Activated T-cell treated with anti-CD3 and anti-CD28 coated beads, Interleukin-2, amount 50 U/mL, for 72 hours (primary cell): ENCODE results near the gene ACOX2. TPM values are rescaled to one million over a fixed set of nuclear protein-coding genes. Genes with fewer than 3 reads are reported as not detected.

Experiments used
- ATAC-seq, 2 donors: fragments of 150-1000 bp; cut with Tn5 transposase; replicated peaks in 1 of 2; 2 replicates each; pipeline ENCODE4 v1.10.0; 2021; ENCODE audit warnings: moderate library complexity in 2 of 2, mild to moderate bottlenecking in 1 of 2
- DNase-seq, 2 donors: peaks; one replicate each; pipeline ENCODE4 v3.0.0; 2021 to 2022; ENCODE audit warnings: mixed read lengths in 1 of 2
- H3K27ac Mint-ChIP-seq: one replicate; pipeline ENCODE4 v1.8.0; 2022; ENCODE audit warnings: mild to moderate bottlenecking, moderate library complexity, mixed read lengths
- H3K27me3 Mint-ChIP-seq: one replicate; pipeline ENCODE4 v1.8.0; 2022; ENCODE audit warnings: low read depth, mixed read lengths
- H3K36me3 Mint-ChIP-seq, 2 donors: one replicate each; pipeline ENCODE4 v1.8.0; 2022; ENCODE audit warnings: mixed read lengths in 2 of 2, mild to moderate bottlenecking in 1 of 2; ENCODE audit not compliant: insufficient read depth in 2 of 2
- H3K4me1 Mint-ChIP-seq: one replicate; pipeline ENCODE4 v1.8.0; 2022; ENCODE audit warnings: low read depth, mixed read lengths
- H3K4me3 Mint-ChIP-seq, 2 donors: one replicate each; pipeline ENCODE4 v1.8.0; 2022; ENCODE audit warnings: mild to moderate bottlenecking in 2 of 2, mixed read lengths in 2 of 2, moderate library complexity in 2 of 2
- H3K9me3 Mint-ChIP-seq, 2 donors: one replicate each; pipeline ENCODE4 v1.8.0; 2022; ENCODE audit warnings: mixed read lengths in 2 of 2
- total RNA-seq, 2 donors: library from RNA; stranded (reverse); gene quantifications; one replicate each; pipeline ENCODE4 v1.2.3, GENCODE V29; 2022

Gene ACOX2
- not detected for total RNA-seq

DNA sequence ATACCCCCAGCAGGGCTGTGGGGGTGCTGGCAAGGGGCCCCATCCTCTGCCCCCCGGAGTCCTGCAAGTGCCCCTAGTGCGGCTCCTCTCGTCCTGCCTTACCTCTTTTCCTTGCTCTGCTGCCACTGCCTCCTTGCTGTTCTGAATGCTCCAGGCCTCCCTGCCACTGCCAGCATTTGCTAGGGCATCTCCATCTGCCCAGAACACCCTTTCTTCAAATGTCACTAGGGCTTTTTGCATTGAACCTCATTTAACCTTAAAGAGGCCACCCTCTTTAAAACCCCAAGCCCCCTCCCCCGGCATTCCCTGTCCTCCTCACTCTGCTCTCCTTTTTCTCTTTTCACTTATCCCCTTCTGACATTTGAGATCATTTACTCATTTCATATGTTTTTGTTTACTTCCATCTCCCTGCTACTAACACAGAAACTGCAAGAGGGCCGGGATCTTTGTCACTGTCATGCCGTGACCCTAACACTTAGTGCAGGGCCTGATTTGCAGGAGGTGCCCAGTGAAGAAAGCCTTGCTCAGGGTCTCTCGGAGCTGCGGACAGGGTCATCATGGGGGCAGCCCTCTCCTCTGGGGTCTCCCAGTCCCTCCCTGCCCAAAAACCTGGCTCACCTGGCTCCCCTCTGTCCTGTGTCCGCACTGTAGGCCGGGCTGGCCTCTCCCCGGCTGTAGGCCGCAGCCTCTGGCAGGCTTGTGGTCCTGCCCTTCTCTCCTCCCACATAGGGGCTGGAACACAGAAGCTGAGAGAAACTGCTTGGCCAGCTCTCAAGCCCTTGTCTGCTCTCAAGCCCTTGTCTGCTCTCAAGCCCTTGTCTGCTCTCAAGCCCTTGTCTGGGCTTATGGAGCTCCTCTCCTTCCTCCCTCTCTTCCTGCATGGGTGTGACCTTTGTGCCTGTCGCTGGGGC, at the start of gene ACOX2:
Gene ACOX2, minus strand, starts transcription at position 690 of the 911 bp plus-strand sequence. CDS start 2,084 bp downstream, outside the sequence.
- H3K9me3 Mint-ChIP-seq: no peaks in the 10 kb centered on the region
- peaks cover 23% of the 10 kb centered on the region for H3K4me1 Mint-ChIP-seq
- no peak within 1 kb of the TSS for H3K4me3 Mint-ChIP-seq
- no peak for DNase-seq
- no peaks in the 10 kb centered on the region for H3K27me3 Mint-ChIP-seq
- ATAC-seq: no peak
- H3K27ac Mint-ChIP-seq: no peak within 1 kb of the TSS
- no peaks in the 10 kb centered on the region for H3K36me3 Mint-ChIP-seq

DNA sequence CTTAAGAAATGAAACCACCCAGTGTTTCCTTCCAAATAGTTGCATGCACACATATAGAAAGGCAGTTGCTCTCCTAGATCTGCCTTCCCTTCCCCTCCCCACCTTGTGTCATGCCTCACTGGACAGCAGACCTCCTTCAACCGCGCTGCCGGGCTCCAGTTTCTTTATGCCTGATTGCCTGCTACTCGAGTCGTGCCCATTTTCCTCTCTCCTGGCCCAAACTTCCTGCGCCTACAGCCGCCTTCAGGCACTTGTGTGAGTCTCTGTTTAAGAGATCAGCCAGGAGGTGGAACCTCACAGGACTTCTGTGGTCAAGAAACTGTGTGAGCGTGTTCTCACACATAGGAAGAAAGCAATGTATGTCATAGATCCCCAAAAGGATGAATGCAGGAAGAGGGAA, 49.0 kb upstream of the ACOX2 start:
- peak overlapping the region; percentile 89 to 94 for H3K4me3 Mint-ChIP-seq
- DNase-seq: no peak
- H3K27ac Mint-ChIP-seq: no peak overlapping the region
- H3K9me3 Mint-ChIP-seq: no peaks in the 10 kb centered on the region
- H3K36me3 Mint-ChIP-seq: peaks cover 3% of the 10 kb centered on the region in 2 donors
- no peak for ATAC-seq
- H3K27me3 Mint-ChIP-seq: peaks cover 72% of the 10 kb centered on the region
- peaks cover 20% of the 10 kb centered on the region for H3K4me1 Mint-ChIP-seq

DNA sequence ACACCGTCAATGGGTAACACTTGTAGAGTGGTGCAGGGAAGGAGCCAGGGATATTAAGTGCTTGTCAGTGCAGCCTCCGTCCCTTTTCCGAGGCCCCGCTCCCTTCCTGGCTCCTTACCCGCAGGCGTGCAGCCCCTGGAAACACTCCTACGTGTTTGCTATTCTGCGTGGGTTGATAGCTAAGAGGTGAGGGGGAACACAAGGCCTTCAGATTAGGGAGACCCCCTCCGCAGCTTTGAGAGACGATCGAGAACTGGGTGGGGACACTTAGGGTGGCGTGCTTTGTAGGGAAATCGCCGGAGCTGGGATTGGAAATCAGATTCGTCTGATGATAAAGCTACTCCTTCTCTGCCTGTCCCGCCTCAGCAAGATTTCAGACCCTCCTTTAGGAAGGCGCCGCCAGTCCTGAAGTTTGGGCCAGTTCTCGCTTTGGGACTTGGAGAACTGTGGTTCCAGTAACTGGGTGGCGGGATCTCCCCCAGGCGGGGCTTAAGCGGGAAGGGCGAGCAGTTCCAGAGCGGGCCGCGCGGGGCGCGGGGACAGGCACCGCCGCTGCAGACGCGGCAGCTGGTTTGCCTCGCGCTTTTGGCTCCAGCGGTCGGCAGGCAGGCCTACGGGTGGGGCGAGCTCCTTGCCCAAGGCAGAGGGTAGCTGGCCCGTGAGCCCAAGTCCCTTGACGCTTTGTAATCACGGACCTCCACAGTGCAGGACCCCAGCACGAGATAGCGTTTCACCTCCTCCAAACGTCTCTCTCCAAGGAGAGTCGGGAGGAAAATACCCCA, 48.2 kb upstream of the ACOX2 start:
- no peak overlapping the region for H3K27ac Mint-ChIP-seq
- peak overlapping the region; percentile 89 to 94 for H3K4me3 Mint-ChIP-seq
- no peaks in the 10 kb centered on the region for H3K9me3 Mint-ChIP-seq
- H3K4me1 Mint-ChIP-seq: peaks cover 20% of the 10 kb centered on the region
- H3K27me3 Mint-ChIP-seq: peaks cover 66% of the 10 kb centered on the region
- DNase-seq (peak; percentile 63 to 65), ATAC-seq (peak; percentile 92 to 95)
- H3K36me3 Mint-ChIP-seq: peaks cover 3% of the 10 kb centered on the region in 2 donors

DNA sequence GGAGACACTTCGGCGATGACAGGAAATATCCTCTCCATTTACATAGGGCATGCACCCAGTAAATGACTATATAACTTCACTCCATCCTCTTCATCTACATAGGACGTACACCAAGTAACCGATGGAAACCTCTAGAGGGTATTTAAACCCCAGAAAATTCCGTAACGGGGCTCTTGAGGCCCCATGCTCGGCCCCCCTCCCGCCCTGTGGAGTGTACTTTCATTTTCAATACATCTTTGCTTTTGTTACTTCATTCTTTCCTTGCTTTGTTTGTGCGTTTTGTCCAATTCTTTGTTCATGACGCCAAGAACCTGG, 47.7 kb upstream of the ACOX2 start:
- DNase-seq: no peak
- Mint-ChIP-seq H3K4me1 (peaks cover 20% of the 10 kb centered on the region), H3K4me3 (peak overlapping the region; percentile 89 to 94), H3K9me3 (no peaks in the 10 kb centered on the region), H3K36me3 (peaks cover 3% of the 10 kb centered on the region in 2 donors), H3K27me3 (peaks cover 60% of the 10 kb centered on the region), H3K27ac (no peak overlapping the region)
- peak in 1 of 2 donors; percentile 4 for ATAC-seq

DNA sequence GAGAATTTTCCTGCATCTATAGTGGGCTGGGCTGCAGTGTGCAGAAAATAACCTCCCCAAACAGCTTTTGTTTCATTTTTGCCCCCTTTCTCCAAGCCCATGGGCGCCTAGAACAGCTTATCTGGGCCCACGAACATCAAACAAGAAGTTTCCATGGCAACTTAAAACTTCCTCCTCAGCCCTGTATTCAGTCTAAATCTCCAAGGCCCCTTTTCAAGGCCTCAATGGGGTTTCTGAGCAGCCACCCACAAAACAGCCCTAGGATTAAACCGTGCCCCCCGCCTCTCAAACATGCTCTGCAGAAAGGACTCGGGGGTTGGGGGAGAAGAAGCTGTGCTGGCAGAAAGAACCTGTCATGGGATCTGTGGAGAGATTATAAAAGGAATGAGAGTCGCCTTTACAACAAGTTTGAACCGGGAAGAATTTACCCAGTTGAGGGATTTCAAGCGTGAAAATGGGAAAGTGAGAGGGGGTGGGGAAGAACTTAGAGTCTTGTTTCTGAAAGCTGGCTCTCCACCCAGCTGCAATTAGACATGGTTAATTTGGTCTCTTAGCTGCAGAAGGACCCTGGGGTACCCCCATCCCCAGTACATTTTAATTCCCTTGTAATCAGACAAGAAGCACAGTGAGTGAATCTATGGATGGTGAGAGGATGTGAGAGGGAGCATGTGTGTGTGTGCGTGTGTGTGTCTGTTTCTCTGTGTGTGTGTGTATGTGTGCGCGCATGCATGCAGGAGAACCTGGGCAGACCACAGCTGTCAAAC, 44.5 kb upstream of the ACOX2 start:
- H3K27ac Mint-ChIP-seq: no peak overlapping the region
- peaks cover 3% of the 10 kb centered on the region in 2 donors for H3K36me3 Mint-ChIP-seq
- no peak overlapping the region for H3K4me3 Mint-ChIP-seq
- H3K9me3 Mint-ChIP-seq: no peaks in the 10 kb centered on the region
- ATAC-seq (no peak), DNase-seq (no peak)
- H3K27me3 Mint-ChIP-seq: peaks cover 35% of the 10 kb centered on the region
- H3K4me1 Mint-ChIP-seq: peaks cover 20% of the 10 kb centered on the region

DNA sequence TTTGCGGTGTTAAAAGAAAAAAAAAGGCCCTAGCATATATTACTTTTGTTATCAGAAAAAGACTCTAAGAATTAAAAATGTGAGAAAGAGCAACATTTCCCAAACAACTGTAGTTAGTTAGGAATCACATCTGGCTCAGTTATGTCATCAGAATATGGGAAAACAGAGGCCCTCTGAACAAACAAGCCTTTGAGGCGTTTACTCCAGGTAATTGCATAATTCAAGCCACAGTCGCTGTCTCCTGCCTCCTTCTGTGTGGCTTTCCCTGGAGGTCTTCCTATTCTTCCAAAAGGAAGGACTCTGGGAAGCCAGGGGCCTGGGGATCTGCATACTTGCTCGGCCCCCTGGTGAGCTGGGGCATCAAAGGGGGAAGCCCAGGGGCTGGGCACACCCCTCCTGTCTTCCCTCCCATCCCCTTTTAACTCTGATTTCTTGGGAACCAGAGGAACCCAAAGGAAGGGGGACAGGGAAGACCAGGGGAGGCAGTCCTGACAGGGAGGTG, 43.9 kb upstream of the ACOX2 start:
- H3K9me3 Mint-ChIP-seq: no peaks in the 10 kb centered on the region
- peaks cover 14% of the 10 kb centered on the region for H3K4me1 Mint-ChIP-seq
- H3K27ac Mint-ChIP-seq: no peak overlapping the region
- no peaks in the 10 kb centered on the region for H3K36me3 Mint-ChIP-seq
- no peak overlapping the region for H3K4me3 Mint-ChIP-seq
- DNase-seq (no peak), ATAC-seq (no peak)
- H3K27me3 Mint-ChIP-seq: peaks cover 28% of the 10 kb centered on the region

DNA sequence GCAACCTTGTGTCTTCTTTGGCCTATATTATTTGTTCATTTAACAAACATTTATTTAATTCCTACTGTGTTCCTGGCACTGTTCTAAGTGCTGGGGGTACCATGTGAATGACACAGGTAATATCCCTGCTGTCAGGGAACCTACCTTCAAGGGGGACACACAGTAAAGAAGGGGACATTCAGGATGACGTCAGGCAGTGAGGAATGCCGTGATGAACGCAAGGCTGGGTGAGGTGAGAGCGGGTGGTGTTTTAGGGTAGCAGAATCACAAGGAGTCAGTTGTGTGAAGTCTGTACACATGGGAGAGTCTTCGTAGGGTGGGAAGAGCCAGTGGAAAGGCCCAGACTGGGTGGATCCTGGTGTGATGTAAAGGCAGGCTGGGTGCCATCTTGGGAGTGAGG, 41.9 kb upstream of the ACOX2 start:
- H3K36me3 Mint-ChIP-seq: no peaks in the 10 kb centered on the region
- H3K9me3 Mint-ChIP-seq: no peaks in the 10 kb centered on the region
- no peak overlapping the region for H3K4me3 Mint-ChIP-seq
- no peak overlapping the region for H3K27ac Mint-ChIP-seq
- ATAC-seq (no peak), DNase-seq (no peak)
- H3K27me3 Mint-ChIP-seq: peaks cover 11% of the 10 kb centered on the region
- H3K4me1 Mint-ChIP-seq: no peaks in the 10 kb centered on the region

DNA sequence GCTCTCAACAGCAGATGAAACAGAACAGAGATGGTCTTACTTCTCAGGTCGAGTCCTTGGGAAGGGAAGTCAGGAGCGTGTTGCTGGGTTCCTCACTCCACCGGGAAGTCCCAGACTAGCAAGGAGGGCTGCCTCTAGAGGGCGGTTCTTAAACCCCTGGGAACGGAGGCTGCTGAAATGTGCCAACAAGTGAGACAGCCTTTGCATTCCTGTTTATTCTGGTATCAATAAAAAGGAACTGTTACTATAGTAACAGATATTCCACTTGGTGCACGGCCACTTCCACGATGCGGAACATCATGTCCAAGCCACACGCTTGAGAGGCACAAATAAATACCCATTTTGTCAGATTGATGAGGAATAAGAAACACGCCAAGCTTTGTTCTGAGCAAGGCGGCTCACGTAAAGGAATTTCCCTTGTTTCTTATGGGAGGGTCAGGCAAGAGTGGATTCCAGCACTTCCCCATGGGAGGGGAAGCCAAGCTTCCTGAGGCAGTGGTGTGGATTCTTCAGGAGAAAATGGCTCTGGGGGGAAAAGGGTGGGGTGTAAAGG, 40.4 kb upstream of the ACOX2 start, which contains the start of gene FAM107A:
Gene FAM107A, minus strand, starts transcription at position 123 of the 553 bp plus-strand sequence. CDS start 7,531 bp downstream, outside the sequence.
- Mint-ChIP-seq H3K4me1 (no peaks in the 10 kb centered on the region), H3K9me3 (no peaks in the 10 kb centered on the region), H3K36me3 (no peaks in the 10 kb centered on the region), H3K27me3 (peaks cover 9% of the 10 kb centered on the region), H3K27ac (no peak within 1 kb of the TSS), H3K4me3 (no peak within 1 kb of the TSS)
- no peak for DNase-seq
- no peak for ATAC-seq

DNA sequence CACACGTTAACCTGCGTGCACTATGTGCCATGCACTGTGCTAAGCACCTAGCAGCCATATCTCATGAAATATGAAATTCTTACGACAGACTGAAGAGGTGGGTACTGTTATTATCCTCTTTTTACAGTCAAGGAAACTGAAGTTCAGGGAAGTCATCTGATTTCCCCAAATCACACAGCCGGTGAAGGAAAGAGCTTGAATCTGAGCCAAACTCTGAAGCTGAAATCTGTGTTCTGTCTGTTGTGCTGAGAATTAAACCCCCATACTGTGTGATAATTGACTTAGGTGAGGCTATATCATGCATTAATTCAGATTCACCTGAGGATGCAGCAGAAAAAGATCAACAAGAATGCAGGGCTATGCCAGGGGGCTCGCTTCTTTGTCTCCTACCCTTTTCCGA, 39.7 kb upstream of the ACOX2 start:
- H3K36me3 Mint-ChIP-seq: no peaks in the 10 kb centered on the region
- H3K9me3 Mint-ChIP-seq: no peaks in the 10 kb centered on the region
- peaks cover 4% of the 10 kb centered on the region for H3K27me3 Mint-ChIP-seq

DNA sequence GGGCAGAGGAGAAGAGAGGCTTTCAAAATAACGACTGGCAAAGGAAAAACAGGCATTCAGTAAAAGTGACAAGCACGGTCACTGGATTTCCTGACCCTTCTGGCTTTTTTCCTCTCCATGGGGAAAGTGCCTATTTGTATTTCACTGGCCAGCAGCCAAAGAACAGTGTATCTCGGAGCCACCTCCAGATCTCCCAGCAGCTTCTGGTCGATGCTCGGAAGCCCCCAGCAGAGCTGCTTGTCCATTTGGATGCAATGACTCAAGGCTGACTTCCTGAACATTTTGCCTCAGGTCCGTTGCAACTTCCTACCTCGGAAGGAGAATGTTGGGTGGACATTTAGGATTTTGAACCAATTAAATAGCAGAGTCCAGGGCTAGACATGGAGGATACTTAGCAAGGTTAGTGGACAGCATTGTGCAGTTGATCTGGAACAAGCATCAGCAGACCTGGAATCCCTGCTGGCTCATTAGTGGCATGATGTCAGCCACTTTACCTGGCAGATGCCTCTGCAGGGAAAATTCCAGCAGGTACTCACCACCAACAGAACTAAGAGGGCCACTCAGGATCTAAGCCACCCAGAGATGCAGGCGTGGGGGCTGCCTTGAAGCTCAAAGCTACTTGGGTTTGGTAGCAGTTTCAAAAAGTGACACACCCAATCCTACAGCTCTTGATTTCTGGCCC, 39.1 kb upstream of the ACOX2 start:
- no peak overlapping the region for H3K27ac Mint-ChIP-seq
- no peak overlapping the region for H3K4me3 Mint-ChIP-seq
- no peaks in the 10 kb centered on the region for H3K9me3 Mint-ChIP-seq
- no peaks in the 10 kb centered on the region for H3K27me3 Mint-ChIP-seq
- H3K36me3 Mint-ChIP-seq: no peaks in the 10 kb centered on the region
- no peaks in the 10 kb centered on the region for H3K4me1 Mint-ChIP-seq
- ATAC-seq (no peak), DNase-seq (no peak)

More for the DNA sequence above, 39.7 kb upstream of the ACOX2 start:
- no peak for ATAC-seq
- no peak for DNase-seq
- Mint-ChIP-seq H3K4me3 (no peak overlapping the region), H3K4me1 (no peaks in the 10 kb centered on the region), H3K27ac (no peak overlapping the region)

DNA sequence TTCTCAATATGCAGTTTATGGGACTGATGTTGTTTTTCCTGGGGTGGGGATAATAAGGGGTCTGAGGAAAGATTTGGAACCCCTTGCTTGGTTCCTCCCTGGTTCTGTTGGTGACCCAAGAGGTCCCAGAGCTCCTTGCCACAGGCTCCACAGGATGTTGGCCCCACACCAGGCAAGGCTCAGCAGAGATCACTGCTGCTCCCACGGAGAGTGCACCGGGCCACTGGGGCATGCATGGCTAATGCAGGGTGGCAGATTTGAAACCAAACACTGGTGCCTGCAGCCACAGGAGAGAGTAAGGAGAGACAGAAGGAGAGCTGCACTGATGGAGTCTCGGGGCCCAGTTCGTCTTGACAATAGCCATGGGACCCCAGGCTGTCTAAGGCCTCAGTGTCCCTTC, 37.7 kb upstream of the ACOX2 start:
- Mint-ChIP-seq H3K36me3 (no peaks in the 10 kb centered on the region), H3K9me3 (no peaks in the 10 kb centered on the region), H3K27ac (no peak overlapping the region), H3K4me3 (no peak overlapping the region), H3K4me1 (no peaks in the 10 kb centered on the region), H3K27me3 (no peaks in the 10 kb centered on the region)
- DNase-seq: no peak
- no peak for ATAC-seq

DNA sequence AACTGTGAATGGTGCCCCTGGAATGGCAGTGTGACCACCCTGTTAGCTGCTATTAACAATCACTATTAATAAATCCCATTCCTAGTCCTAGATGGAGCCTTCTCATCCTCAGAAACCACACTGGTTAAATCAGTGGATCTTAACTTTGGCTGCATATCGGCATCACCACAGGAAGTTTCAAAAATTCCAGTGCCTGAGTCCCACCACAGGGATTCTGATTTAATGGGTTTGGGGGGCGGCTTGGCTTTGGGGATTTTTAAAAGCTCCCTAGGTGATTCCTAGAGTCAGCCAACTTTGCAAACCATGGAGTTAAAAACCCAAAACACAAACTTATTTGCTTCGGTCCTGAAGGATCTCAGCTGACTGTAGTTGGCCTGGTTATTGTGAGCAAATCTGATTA, 37.1 kb upstream of the ACOX2 start:
- H3K36me3 Mint-ChIP-seq: no peaks in the 10 kb centered on the region
- H3K27ac Mint-ChIP-seq: no peak overlapping the region
- no peaks in the 10 kb centered on the region for H3K27me3 Mint-ChIP-seq
- H3K4me3 Mint-ChIP-seq: no peak overlapping the region
- DNase-seq (no peak), ATAC-seq (no peak)
- H3K9me3 Mint-ChIP-seq: no peaks in the 10 kb centered on the region
- H3K4me1 Mint-ChIP-seq: peaks cover under 1% of the 10 kb centered on the region
